Measurements from ENCODE around the gene VSX1.

Gene VSX1

DNA sequence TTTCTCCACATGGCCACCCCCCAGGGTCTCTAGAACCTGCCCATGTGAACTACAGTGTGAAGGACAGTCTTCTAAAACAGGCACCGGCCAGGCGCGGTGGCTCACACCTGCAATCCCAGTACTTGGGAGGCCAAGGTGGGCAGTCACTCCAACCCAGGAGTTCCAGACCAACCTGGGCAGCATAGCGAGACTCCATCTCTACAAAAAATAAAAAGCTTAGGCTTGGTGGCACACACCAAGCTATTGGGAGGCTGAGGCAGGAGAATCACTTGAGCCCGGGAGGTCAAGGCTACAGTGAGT lies 37.7 kb downstream of the VSX1 start:
- TF ChIP-seq, protein P1, sequence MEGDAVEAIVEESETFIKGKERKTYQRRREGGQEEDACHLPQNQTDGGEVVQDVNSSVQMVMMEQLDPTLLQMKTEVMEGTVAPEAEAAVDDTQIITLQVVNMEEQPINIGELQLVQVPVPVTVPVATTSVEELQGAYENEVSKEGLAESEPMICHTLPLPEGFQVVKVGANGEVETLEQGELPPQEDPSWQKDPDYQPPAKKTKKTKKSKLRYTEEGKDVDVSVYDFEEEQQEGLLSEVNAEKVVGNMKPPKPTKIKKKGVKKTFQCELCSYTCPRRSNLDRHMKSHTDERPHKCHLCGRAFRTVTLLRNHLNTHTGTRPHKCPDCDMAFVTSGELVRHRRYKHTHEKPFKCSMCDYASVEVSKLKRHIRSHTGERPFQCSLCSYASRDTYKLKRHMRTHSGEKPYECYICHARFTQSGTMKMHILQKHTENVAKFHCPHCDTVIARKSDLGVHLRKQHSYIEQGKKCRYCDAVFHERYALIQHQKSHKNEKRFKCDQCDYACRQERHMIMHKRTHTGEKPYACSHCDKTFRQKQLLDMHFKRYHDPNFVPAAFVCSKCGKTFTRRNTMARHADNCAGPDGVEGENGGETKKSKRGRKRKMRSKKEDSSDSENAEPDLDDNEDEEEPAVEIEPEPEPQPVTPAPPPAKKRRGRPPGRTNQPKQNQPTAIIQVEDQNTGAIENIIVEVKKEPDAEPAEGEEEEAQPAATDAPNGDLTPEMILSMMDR (IDR thresholded peaks at IDR 0.05; ENCODE audit: unreplicated experiment in 3 of 3), result no peak
- H3K4me3 Mint-ChIP-seq, result no peak overlapping the region
- no peak overlapping the region for H3K27ac Mint-ChIP-seq
- H3K36me3 Mint-ChIP-seq (ENCODE audit: low read depth), result peaks cover 3% of the 10 kb centered on the region
- peaks cover 27% of the 10 kb centered on the region for H3K4me1 Mint-ChIP-seq
- H3K9me3 Mint-ChIP-seq, result no peaks in the 10 kb centered on the region
- peaks cover 10% of the 10 kb centered on the region for H3K27me3 Mint-ChIP-seq (ENCODE audit: low read depth)

DNA sequence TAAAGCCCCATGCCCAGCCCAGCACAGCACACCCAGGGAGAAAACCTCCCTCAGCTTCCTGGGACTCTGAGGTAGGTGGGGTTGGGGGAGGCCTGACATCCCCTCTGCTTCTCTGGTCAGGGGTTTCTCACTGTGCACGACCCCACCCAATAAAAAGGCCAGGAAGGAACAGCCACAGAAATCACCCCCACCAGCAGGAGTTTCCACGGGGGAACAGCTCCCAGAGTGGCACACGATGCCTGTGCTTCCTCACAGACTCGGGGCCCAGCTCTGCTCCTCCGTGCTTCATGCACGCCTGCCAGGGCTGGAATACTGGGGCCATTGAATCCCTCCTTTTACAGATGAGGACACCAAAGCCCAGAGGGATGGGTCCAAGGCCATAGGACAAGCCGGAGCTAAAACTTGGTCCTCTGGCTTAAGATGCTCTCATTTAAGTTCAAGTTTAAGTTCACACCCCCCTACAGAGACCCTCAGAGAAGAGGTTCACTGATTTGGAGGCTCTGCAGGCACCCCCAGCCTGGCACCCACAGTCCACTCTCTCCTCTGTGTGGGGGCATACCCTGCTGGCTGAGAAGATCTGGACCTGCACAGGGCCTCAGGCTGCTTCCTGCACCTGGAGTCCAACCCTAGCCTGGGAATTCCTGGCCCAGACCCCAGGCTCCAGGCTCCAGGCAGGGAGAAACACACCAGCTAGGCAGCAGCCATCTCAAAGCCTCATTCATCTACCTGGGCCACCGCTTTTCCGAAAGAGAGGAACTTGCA lies 38.3 kb downstream of the VSX1 start:
- Mint-ChIP-seq H3K4me3 (no peak overlapping the region), H3K4me1 (peaks cover 27% of the 10 kb centered on the region), H3K27me3 (ENCODE audit: low read depth) (peaks cover 9% of the 10 kb centered on the region), H3K27ac (peak overlapping the region in 2 of 3 experiments; percentile 58 to 71), H3K9me3 (no peaks in the 10 kb centered on the region), H3K36me3 (ENCODE audit: low read depth) (peaks cover 3% of the 10 kb centered on the region)
- TF ChIP-seq, protein P1 (IDR thresholded peaks at IDR 0.05; ENCODE audit: unreplicated experiment in 3 of 3), result no peak

DNA sequence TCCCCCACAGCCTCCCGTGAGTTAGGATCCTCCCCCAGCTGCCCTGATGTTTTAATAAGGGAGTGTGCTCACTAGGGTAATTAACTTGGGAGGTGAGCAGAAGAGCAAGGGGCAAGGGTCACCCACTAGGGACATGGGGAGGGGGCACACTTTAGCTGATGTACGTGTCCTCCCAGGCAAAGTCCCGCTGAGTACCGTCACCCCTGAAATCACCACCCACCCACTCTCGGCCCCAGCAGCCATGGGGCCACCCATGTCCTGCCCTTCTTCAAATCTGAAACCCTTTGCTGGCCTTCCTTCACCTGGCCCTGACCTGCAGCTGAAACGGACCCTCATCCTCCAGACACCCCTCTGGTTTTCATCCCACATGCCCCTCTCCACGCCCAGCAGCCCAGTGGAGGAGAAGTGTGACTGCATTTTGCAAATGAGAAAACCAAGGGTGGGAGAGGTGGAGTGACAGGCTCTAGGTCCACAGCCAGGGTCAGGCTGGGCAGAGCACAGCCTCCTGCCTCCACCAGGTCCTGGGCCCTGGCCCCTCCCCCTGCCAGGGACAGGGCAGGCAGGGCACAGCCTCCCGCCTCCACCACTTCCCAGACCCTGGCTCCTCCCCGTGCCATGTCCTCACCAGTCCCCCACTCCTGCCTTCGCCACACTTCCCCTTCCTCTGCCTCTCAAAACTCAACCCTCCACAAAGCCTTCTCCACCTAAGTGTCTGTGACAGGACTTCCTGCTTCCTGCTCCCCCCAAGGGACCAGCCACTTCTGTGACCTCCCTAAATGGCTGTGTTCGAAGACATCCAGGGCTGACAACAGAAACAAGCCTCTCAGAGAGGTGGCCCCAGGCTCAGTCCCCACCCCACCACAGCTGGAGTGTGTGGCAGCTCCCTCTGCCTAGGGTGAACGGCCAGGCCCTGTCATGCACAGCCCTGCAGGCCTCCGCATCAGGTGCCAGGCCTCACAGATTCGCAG lies 39.1 kb downstream of the VSX1 start:
- peaks cover 3% of the 10 kb centered on the region for H3K36me3 Mint-ChIP-seq (ENCODE audit: low read depth)
- peak overlapping the region in 2 of 3 experiments; percentile 16 to 32 for H3K4me3 Mint-ChIP-seq
- H3K27ac Mint-ChIP-seq, result peak overlapping the region; percentile 58 to 86 (median 71)
- H3K4me1 Mint-ChIP-seq, result peaks cover 32% of the 10 kb centered on the region
- TF ChIP-seq, protein P1 (IDR thresholded peaks at IDR 0.05; ENCODE audit: unreplicated experiment in 3 of 3), result no peak
- peaks cover 5% of the 10 kb centered on the region for H3K27me3 Mint-ChIP-seq (ENCODE audit: low read depth)
- H3K9me3 Mint-ChIP-seq, result no peaks in the 10 kb centered on the region

GRCh38 chr20:25041813-25042530 lies 40.0 kb downstream of the VSX1 start:
- no peaks in the 10 kb centered on the region for H3K9me3 Mint-ChIP-seq
- peaks cover 3% of the 10 kb centered on the region for H3K36me3 Mint-ChIP-seq (ENCODE audit: low read depth)
- peaks cover 4% of the 10 kb centered on the region for H3K27me3 Mint-ChIP-seq (ENCODE audit: low read depth)
- no peak overlapping the region for H3K4me3 Mint-ChIP-seq
- TF ChIP-seq, protein P1 (IDR thresholded peaks at IDR 0.05; ENCODE audit: unreplicated experiment in 3 of 3), result no peak
- H3K27ac Mint-ChIP-seq, result no peak overlapping the region
- H3K4me1 Mint-ChIP-seq, result peaks cover 40% of the 10 kb centered on the region

GRCh38 chr20:25040438-25040831 lies 41.5 kb downstream of the VSX1 start:
- H3K4me3 Mint-ChIP-seq, result no peak overlapping the region
- H3K9me3 Mint-ChIP-seq, result no peaks in the 10 kb centered on the region
- peak overlapping the region in 2 of 3 experiments; percentile 86 to 87 for H3K27ac Mint-ChIP-seq
- H3K27me3 Mint-ChIP-seq (ENCODE audit: low read depth), result peaks cover 4% of the 10 kb centered on the region
- no peaks in the 10 kb centered on the region for H3K36me3 Mint-ChIP-seq (ENCODE audit: low read depth)
- TF ChIP-seq, protein P1 (IDR thresholded peaks at IDR 0.05; ENCODE audit: unreplicated experiment in 3 of 3), result no peak
- peaks cover 53% of the 10 kb centered on the region for H3K4me1 Mint-ChIP-seq

Measured in nephron (organoid).